KMS-11 (cell line): ENCODE measurements around the gene CMTM7.

Source experiments
- H2AFZ ChIP-seq: fragments of 200-600 bp; sonication (generic); 2 replicates; pipeline ENCODE4 v1.6.1; 2016; ENCODE audit warnings: antibody characterized with exemption, mixed run types, low read depth
- H3K27ac ChIP-seq: fragments of 200-600 bp; sonication (generic); 2 replicates; pipeline ENCODE4 v1.6.1; 2016; ENCODE audit warnings: mild to moderate bottlenecking, mixed run types
- H3K27me3 ChIP-seq: fragments of 200-600 bp; sonication (generic); 2 replicates; pipeline ENCODE4 v1.6.1; 2017; ENCODE audit warnings: mild to moderate bottlenecking, low read depth, mixed run types, moderate library complexity; ENCODE audit not compliant: insufficient read depth
- H3K36me3 ChIP-seq: fragments of 200-600 bp; sonication (generic); 2 replicates; pipeline ENCODE4 v1.6.1; 2017; ENCODE audit warnings: mild to moderate bottlenecking, mixed run types; ENCODE audit not compliant: insufficient read depth
- H3K4me1 ChIP-seq: fragments of 200-600 bp; sonication (generic); 2 replicates; pipeline ENCODE4 v1.6.1; 2016; ENCODE audit warnings: mild to moderate bottlenecking, low read depth, mixed run types; ENCODE audit not compliant: poor library complexity, severe bottlenecking
- H3K4me2 ChIP-seq: fragments of 200-600 bp; sonication (generic); 2 replicates; pipeline ENCODE4 v1.7.0; 2016; ENCODE audit warnings: mild to moderate bottlenecking, mixed run types
- H3K4me3 ChIP-seq: fragments of 200-600 bp; sonication (generic); IDR thresholded peaks from 2 replicates; pipeline ENCODE4 v1.6.1; 2017; ENCODE audit warnings: low read depth, low read length, mixed read lengths; ENCODE audit not compliant: insufficient read depth
- H3K79me2 ChIP-seq: fragments of 200-600 bp; sonication (generic); 2 replicates; pipeline ENCODE4 v1.6.1; 2016; ENCODE audit warnings: low read depth, mixed run types; ENCODE audit not compliant: insufficient read depth
- H3K9ac ChIP-seq: fragments of 200-600 bp; sonication (generic); 2 replicates; pipeline ENCODE4 v1.6.1; 2016; ENCODE audit warnings: mild to moderate bottlenecking, mixed run types
- H4K20me1 ChIP-seq: fragments of 200-600 bp; sonication (generic); 2 replicates; pipeline ENCODE4 v1.6.1; 2016; ENCODE audit warnings: mild to moderate bottlenecking, mixed run types; ENCODE audit not compliant: insufficient read depth
- CTCF ChIP-seq: fragments of 200-600 bp; sonication (generic); conservative IDR thresholded peaks from 2 replicates; pipeline ENCODE4 v1.6.1; 2017; ENCODE audit warnings: low read depth, mild to moderate bottlenecking, antibody characterized with exemption, low read length, moderate library complexity, mixed read lengths

The CMTM7 gene

GRCh38 chr3:32442766-32443165, 51.1 kb downstream of the CMTM7 start:
- no peak overlapping the region for H2AFZ ChIP-seq
- peaks cover 30% of the 10 kb centered on the region for H3K4me1 ChIP-seq
- H3K27me3 ChIP-seq: no peaks in the 10 kb centered on the region
- no peak overlapping the region for H3K4me2 ChIP-seq
- no peak for TF ChIP-seq CTCF
- no peaks in the 10 kb centered on the region; the same call in 1 of the 2 replicates for H3K79me2 ChIP-seq
- no peak overlapping the region for H3K27ac ChIP-seq
- H3K9ac ChIP-seq: no peak overlapping the region
- no peak overlapping the region for H3K4me3 ChIP-seq
- H4K20me1 ChIP-seq: no peaks in the 10 kb centered on the region
- no peaks in the 10 kb centered on the region for H3K36me3 ChIP-seq

DNA sequence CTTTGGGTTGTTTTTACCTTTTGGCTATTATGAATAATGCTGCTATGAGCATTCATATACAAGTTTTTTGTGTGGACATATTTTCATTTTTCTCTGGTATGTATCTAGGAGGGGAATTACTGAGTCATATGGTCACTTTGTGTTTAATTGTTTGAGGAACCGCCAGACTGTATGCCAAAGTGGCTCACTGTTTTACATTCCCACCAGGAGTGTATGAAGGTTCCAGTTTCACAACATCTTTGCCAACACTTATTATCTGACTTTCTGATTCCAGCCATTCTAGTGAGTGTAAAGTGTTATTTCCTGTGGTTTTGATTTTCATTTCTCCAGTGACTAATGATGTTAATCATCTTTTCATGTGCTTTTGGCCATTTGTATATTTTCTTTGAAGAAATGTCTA, 51.8 kb downstream of the CMTM7 start:
- no peaks in the 10 kb centered on the region; the same call in 1 of the 2 replicates for H3K79me2 ChIP-seq
- no peak overlapping the region for H3K4me3 ChIP-seq
- H3K9ac ChIP-seq: no peak overlapping the region
- H3K4me1 ChIP-seq: peaks cover 23% of the 10 kb centered on the region
- H4K20me1 ChIP-seq: no peaks in the 10 kb centered on the region
- no peak overlapping the region for H3K4me2 ChIP-seq
- no peak for TF ChIP-seq CTCF
- no peak overlapping the region for H2AFZ ChIP-seq
- H3K36me3 ChIP-seq: no peaks in the 10 kb centered on the region
- no peak overlapping the region for H3K27ac ChIP-seq
- no peaks in the 10 kb centered on the region for H3K27me3 ChIP-seq

DNA sequence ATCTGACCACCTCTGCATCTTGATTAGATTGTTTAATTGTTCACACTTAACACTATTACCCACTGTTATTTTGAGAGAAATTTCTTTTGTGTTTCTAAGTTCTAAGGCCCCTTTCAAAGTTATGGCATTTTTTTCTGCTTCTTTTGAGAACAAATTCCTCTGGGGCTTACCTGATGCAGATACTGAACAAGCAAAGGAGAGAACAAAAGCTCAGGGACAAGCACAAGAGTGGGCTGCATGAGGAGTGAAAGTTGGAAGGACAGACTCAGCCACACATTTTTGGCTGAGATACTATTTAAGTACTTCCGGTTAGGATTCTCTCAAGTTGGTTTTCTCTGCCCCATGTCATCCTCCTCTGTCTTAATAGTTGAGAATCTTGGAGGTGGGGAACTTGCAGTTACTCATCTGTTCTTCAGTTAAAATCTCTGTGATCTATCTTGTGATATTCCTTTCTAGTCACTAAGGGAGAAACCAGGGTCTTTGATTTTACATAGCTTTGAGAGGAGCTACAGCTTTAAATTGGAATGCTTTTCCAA, 56.3 kb downstream of the CMTM7 start:
- no peak for TF ChIP-seq CTCF
- Histone ChIP-seq H3K27ac (no peak overlapping the region), H2AFZ (no peak overlapping the region), H3K36me3 (no peaks in the 10 kb centered on the region), H3K9ac (no peak overlapping the region), H3K4me1 (peaks cover 11% of the 10 kb centered on the region), H3K4me2 (no peak overlapping the region), H3K4me3 (no peak overlapping the region), H3K79me2 (no peaks in the 10 kb centered on the region; the same call in 1 of the 2 replicates), H3K27me3 (no peaks in the 10 kb centered on the region), H4K20me1 (no peaks in the 10 kb centered on the region)

DNA sequence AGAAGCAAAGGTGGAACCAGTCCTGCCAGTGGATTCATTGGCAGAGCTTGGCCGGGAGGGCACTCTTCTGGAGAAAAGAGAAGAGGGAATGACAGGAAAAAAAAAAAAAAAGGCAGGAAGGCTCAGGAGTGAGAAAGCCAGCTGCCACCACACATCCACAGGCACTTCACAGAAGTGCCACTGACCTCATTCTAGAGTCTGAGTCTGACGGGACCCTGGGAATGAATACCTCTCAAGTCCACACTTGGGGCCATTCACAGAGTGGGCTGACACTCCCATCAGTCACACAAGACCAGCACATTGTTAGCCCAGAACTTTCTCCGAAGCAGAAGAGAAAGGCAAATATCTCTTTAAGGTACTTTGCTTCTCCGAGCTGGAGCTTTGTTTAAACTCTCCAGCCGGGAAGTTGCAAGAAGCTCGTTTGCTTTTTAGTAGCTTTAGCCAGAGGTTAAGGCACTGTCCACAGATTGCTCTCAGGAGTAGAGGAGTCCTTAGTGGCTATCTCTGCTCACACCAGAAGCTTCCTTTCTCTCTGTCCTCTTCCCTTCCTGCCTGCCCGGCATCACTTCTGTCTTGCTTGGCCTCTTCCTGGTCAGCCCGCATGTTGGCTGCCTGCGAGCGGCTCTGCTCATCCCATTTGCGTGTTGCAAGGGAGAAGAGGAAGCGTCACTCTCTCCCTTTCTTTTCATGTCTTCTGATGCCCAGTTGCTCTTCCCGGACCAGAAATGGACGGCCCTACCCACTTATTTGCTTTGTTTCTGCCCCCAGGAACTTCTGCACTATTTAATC, 57.2 kb downstream of the CMTM7 start:
- Histone ChIP-seq H3K9ac (no peak overlapping the region), H3K36me3 (no peaks in the 10 kb centered on the region), H4K20me1 (no peaks in the 10 kb centered on the region), H3K27me3 (no peaks in the 10 kb centered on the region), H2AFZ (no peak overlapping the region), H3K4me2 (no peak overlapping the region), H3K4me1 (peaks cover 4% of the 10 kb centered on the region), H3K27ac (no peak overlapping the region), H3K4me3 (no peak overlapping the region), H3K79me2 (no peaks in the 10 kb centered on the region; the same call in 1 of the 2 replicates)
- no peak for TF ChIP-seq CTCF
